GDM1 (cell line): Measurements from ENCODE around the gene TYMS.

Source experiments
- DNase-seq: peaks from one replicate; lab custom pipeline; 2025; lab: John Stamatoyannopoulos, UW

The TYMS gene

DNA sequence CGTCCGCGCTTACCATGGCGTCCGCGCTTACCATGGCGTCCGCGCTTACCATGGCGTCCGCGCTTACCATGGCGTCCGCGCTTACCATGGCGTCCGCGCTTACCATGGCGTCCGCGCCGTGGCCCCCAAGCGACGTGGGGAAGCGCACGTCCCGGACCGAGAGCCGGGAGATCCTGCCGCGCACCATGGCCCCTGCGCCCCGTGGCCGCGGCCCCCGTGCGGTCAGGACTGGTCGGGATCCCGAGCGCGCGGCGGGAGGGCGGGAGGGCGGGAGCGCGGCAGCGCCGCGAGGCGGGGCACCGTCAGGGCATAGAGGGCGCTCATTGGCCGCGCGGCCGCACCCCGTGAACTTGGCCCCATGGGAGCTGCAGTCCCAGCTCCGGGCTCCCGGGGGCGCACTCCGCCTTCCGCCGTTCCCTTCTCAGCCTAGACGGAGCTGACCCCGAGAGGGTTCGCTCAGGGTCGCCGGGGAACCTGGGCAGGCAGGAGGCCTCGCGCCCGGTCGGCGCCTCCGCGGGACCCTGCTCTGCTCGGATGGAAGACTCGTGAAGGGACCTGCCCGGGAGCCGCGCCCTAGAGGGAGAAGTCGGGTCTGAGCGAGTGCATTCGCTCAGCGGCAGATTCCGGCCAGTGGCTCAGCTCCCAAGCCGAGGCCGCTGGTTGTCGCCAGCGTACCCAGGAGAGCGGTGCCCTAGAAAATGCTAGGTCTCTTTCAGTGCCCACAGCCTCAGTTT lies 55.1 kb downstream of the TYMS start, which contains the start of gene ENOSF1:
ENOSF1 (minus strand) TSS at position 230 of the 734 bp plus-strand sequence; CDS start at position 187, 43 bp downstream.
- DNase-seq, result peak; percentile 79

DNA sequence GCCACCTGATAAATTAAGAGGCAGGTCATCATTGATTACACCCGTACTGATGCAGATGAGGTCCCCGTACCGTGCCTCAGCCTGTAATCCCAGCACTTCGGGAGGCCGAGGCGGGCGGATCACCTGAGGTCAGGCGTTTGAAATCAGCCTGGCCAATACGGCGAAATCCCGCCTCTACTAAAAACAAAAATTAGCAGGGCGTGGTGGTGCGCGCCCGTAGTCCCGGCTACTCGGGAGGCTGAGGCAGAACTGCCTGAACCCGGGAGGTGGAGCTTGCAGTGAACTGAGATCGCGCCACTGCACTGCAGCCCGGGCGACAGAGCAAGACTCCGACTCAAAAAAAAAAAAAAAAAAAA lies 55.7 kb downstream of the TYMS start:
- DNase-seq, result no peak

DNA sequence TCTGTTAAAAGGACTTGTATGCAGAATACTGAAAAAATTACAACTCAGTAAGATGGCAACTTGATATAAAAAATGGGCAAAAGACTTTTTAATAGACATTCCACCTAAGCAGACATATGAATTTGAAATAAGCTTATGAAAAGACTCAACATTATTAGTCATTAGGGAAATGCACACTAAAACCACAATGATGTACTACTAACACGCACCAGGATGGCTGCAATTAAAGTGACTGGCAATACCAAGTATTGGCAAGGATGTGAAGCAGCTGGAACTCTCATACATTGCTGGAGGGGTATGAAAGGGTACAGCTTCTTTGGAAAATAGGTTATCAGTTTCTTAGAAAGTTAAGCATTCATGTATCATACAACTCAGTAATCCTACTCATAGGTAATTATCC lies 58.2 kb downstream of the TYMS start:
- DNase-seq, result no peak

DNA sequence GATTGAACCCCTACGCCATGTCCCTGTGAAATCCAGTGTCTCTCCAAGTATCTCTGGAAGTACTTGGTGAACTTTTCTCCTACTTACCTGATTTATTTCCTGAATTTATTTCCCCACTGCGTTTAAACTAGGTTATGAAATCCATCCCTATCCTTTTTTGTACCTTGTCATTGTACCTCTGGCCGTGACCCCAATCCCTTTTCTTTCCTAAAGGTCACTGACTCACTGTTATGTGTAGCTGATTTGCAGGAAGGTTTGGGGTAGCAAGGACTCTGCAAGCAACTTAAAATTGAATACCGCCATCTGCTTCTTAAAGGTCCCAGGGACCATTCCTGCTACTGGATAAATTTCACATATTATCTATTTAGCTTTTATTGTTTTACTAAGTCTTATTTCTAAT lies 59.5 kb downstream of the TYMS start:
- no peak for DNase-seq
